Stimulated activated CD8-positive, alpha-beta memory T cell treated with anti-CD3 and anti-CD28 coated beads, Interleukin-7, amount 100 ng/mL, for 4 hours (primary cell): ENCODE results near the gene PPM1A.
"Not testable (repeated sequence)": the region's sequence is repeated elsewhere in the genome, so short reads cannot be mapped to it uniquely, and the experiment has no call there.

ENCODE experiments used
- DNase-seq, 2 donors: peaks; one replicate each; pipeline ENCODE4 v3.0.0-alpha.2; 2020; ENCODE audit warnings: low read depth in 2 of 2

The PPM1A gene

DNA sequence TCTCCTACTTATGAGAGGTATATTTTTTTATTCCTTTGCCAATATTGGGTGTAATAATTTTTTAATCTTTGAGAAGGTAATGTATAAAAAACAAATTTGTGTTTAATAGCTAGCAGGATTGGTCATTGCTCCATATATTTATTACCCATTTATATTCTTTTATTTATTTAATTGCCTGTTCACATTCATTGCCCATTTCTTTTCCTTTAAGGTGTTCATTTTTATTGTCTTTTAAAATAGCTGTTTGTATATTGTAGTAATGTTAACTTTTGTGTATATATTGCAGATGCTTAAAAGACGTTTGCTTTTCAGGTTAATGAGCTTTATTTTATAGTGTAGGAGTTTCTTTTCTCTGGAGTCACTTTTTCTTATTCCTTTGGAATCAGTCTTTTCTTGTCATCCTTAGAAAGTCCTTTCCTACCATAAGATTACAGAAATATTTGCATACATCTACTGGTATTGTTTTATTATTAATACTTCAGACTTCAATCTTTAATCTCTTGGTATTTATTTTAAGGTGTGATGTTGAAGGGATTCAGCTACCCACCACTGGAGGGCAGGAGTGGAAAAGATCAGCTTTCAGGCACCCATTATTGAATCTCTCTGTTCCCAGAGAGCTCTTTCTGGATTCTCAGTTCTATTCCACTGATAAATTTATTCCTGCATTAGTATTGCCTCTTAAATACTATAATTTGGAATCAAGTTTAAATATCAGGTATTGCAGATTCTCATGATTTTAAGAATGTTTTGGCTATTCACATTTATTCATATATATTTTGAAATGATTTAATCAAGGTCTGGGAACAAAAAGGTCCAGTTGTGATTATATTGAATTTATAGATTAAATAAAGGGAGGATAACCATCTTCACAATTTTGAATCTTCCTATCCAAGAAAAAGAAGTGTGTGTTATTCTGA, 17.3 kb downstream of the PPM1A start:
- DNase-seq: no peak

DNA sequence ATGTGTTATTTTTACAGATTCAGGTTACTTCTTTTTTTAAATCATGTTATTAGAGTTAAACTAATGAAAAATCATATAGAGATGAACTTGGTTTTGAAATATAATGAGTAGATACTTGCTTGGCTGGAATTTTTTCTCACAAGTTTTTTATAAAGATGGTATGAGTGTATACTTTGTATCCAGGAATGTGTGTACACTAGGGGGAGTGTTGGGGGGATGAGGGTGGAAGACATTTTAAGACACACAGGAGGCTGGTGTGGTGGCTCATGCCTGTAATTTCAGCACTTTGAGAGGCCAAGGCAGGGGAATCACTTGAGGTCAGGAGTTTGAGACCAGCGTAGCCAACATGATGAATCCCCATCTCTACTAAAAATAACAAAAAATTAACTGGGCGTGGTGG, 23.2 kb downstream of the PPM1A start:
- no peak for DNase-seq

DNA sequence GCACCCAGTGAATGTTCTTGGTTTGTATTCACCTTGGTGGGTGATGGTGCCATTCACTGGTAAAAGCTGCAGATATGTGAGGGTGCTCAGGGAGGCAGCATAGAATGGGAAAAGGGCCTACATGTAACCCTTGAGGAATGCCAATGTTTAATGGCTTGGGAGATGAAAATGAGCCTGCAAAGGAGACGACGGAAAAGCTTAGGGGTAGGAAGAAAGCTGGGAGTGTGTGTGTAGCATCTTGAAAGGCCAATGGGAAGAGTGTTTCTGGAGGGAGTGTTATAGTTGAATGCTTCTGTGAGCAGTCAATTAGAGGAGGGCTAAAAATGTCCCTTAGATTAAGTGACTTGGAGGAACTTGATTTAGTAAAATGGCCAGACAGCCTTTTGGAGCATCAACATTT, 24.9 kb downstream of the PPM1A start:
- DNase-seq: no peak

DNA sequence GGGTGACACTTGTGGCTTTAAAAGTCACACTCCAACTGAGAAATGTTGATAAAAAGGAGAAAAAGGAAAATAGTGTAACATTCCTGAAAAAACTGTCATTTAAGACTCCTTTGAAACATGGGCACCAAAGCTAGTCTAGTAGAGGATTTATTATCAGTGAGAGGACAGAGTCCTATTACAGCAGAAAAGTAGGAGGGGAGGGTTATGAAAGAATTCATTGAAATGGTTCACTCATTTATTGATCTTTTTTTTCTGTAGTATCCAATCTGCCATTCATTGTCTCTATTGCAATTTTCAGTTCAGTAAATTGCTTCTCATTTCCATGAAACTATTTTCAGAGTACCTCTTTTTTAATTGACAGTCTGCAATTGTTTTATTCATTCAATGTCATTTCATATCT, 25.4 kb downstream of the PPM1A start:
- DNase-seq: no peak

DNA sequence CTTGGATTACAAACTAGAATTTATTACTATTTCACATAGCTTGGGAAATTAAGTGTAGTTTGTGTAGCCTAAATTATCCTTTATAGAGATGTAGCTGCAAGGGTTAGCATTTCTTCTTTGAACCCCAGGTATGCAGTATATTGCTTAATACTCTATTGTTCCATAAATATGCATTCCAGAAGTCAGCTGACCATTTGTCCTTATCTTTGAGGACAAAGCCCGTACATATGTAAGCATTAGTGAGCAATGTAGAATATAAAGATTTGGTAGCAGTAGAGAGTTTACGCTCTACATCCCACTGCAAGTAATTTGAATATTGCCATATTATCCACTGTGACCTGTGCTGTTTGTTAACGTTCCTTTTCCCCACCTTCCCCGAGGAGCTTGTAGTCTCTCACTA, 26.9 kb downstream of the PPM1A start:
- DNase-seq: no peak

DNA sequence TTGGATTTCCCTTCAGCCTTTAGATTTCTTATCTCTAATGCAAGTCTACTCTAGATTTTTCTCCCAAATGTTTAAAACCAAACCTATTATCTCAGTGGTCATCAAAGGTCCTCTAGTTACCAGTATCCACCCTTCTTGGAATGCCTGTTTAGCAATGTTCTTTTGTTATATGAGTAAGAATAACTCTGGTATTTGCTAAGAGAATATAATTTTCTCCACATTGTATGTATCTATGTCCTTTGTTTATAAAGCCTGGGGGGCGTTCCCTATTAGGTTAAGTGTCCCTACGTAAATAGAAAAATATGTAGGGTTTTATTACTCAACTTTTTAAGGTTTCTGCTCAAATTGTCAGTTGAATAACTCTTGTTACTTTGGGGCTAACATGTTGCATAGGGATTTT, 27.3 kb downstream of the PPM1A start:
- DNase-seq: no peak

DNA sequence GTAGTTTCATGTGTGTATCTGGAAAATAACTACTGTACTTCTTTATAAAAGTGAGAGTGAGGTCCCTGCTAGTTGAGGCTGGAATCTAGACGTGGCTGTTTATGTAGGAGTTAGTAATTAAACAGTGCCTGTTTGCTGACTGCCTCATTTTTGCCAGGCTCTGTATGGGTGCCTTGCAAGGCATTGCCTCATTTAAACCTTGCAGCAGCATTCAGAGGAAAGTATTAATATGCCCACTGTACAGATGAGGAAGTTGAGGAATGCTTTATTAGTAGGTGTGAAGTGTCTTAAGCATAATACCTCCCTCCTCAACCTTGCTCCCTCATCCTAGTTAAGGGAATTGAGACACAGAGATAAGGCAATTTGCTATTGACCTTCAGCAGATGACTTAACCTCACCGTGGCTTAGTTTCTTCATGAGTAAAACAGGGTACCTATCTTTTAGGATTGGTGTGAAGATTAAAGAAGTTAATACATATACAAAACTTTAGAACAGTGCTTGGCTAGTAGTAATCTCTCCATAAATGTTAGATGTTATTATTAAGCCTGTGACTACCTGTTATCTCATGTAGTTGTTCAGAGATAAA, 28.7 kb downstream of the PPM1A start:
- no peak for DNase-seq

DNA sequence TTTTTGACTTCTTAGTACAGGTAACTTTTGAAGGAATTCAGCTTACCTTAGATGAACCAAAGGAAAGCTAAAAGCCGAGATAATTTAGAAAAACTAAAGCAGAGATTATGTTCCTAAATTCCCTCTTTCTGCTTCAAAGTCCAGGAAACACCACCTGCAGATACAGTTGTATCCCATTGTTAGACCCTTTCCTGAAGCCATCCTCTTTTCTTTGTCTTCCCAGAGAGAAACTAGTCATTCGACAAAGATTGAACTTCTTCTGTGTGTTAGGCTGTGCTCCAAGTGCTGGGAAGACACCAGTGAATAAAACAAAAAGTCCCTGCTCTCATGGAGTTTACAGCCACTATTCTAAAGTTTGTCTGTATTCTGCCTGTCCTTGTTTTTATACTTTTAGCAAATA, 29.3 kb downstream of the PPM1A start:
- no peak for DNase-seq

DNA sequence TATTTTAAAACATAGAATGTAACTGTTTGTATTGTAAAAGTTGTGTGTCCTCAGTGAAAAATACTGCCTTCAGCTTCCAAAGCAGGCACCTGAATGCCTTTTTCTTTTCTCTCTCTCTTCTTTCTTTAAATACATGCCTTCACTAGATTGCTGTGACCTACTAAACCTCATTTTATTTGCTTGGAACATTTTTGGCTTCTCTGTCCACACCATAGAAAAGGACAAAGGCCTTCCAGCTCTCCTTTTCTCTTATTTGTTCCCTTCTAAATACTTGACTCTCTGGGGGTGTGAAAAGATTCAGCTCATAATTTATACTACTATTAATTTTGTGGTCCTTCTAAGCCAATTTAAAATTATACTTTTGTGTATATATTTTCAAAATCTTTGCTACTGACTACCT, 38.4 kb downstream of the PPM1A start:
- DNase-seq: no peak

DNA sequence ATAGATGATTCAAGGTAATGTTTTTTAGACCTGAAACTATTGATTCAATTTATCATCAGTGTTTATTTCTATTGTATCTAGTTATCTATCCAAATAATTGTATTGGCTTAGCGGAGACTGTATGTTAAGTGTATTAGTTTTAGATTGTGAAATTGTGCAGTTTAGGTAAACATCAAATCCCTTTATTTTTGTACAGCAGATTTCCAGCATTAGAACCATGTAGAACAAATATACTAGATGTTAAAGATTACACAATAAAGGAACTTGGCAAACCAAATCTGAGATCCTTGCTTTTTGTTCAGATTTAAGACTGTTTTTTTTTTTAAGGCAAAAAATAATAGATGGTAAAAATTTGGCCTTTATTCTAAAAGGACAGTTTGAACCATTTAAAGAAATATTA, 39.3 kb downstream of the PPM1A start:
- DNase-seq: no peak

DNA sequence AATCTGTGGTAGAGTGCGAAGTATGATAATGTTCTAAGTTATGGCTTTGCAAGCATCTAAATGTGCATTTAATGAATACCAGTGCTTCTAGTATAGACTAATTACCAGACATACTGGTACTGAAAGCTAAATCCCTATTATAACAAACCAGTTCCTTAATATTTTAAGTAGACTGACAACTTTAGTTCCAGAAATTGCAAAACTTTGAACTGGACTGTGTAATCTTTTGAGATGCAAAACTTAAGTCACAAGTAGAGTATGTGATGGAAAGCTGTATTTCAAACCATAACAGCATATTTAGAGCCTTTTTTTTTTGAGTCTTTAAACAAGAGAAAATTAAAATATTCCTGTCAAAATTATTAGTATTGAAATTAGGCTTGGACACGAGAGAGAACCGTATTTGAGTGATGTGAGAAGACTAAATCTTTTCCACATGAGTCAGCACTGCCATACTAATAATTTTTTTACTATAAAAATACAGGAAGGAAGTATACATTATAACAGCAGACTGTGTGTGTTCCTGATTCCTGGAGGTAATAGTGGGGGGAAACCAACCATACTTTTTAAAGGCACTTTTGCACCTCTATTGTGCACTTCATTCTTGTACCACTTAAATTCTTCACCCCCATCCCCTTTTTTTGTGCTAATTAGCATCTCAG, 45.5 kb downstream of the PPM1A start:
- DNase-seq: no peak

DNA sequence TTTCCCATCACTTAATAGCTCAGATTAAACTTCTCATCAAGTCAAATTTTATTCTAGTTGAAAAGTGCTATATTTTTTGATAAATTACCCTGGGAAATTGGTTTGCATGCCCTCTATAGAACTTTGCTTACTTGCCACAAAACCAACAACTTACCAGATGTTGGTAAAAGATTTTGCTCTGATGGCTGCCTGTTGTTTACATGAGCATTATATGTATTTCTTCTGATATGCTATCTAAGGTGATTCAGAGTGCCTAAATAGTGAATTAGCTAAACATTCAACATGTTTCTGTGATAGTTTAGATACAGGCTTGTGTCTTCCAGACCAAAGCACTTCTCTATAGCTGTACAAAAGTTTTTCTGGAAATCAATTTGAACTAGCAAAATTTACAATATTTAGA, 51.0 kb downstream of the PPM1A start:
- DNase-seq: no peak

DNA sequence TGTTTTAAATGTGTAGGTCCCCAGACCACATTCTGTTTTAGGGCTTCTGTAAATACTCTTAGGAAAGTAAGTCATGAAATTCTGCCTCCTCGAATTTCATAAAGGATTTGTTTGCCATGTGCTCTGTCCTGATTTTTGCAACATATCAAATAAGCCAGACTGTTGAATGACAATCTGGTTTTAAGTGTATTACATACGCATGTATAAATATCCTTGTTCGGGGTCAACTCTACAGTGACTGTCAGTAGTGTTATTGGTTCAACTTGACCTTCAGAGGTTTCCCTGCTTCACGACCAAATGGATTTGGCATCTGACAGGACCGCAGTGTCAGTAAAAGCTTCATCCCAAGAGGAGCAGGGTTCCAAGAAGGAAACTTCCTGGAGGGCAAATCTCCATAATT, 52.7 kb downstream of the PPM1A start:
- DNase-seq: no peak

DNA sequence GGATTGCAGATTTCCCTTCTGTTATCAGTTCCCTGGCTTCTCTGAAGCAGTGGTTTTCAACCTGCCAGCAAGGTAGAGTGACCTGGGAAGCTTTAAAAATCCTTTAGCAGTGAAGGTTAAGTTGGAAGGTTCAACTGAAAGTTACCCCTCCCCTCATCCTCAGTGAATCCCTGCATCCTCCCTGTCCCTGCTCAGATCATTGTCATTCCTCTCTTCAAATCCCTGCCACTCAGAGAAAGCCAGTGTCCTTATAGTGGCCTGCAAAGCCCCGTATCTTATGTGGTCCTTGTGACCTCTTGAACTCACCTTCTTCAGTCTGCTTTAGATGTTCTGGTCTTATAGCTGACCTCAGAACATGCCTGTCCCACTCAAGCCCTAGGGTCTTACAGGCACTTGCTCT, 53.6 kb downstream of the PPM1A start:
- DNase-seq: no peak

DNA sequence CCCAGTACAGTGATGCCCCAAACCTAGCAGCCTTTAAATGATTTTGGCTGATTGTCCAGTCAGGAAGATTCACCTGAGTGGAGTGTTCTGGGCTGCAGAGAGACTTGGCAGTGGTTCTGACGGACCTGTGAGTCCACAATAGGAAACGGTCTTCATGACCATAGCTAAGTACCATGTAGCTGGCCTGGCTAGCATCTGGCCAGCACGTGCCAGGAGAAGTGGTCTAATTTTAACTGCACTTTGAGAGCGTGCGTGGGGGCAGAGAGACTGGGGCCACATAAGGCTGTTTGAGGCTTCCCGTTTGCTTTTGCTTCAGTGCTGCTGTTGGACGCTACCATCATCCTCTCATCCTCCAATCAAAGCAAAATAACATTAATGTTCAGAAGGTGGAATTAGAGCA, 54.7 kb downstream of the PPM1A start:
- no peak for DNase-seq

DNA sequence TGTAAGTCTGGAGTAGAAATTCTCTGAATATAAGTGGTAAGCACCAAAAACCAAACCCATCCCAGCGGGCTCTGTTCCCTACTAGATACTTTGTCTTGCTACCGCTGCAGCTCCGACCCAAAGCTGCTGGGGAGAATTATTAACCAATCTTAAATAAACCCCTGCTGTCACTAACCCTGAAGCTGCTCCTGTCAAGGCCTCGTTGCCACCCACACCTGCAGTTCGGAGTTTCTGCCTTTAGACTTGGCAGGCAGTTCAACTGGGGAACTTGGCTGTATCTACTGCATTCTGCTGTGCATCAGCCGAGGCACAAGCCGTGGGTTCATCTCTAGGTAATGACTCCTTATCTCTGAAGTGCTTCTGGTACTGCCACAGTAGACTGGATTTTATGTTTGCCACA, 55.5 kb downstream of the PPM1A start:
- DNase-seq: no peak

DNA sequence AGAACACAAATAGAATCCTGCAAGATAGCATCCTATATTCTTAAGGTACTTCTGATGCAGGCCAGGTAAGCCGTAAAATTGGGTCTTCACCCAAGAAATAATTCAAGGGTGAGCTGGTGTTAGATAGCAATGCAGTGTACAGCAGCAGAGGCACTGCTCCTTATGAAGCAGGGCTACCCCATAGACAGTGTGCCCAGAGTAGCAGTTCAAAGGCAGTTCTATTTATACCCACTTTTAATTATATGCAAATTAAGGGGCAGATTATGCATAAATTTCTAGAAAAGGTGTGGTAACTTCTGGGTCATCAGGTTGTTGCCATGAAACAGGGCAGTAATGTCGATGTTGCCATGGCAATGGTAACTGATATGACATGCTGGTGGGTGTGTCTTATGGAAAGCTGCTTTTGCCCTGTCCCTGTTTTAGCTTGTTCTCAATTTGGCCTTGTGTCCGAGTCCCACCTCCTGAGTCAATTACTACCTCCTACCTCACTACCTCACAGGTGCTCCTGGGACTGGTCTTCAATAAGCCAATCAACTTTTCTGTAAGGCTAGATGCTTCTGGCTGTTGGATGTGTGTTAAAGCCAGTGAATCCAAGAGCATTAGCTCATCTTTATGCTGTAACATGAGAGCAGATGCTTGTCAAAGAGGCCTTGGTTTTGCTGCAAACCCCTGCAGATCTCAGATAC, 61.0 kb downstream of the PPM1A start:
- DNase-seq: no peak

DNA sequence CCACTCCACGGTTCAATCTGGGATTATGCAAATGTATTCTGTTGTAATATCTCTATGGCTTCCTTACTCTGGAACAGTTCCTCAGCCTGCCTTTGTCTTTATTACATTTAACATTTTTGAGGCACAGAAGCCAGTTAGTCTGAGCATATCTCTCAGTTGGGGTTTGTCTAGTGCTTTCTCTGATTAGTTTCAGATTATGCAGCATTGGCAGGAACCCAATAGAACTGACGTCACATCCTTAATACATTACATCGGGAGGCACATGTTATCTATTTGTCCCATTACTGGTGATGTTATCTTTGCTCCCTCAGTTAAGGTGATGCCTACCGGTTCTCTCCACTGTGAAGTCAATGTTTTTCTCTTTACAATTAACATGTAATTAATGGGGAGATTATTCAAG, 62.4 kb downstream of the PPM1A start:
- DNase-seq: no peak

DNA sequence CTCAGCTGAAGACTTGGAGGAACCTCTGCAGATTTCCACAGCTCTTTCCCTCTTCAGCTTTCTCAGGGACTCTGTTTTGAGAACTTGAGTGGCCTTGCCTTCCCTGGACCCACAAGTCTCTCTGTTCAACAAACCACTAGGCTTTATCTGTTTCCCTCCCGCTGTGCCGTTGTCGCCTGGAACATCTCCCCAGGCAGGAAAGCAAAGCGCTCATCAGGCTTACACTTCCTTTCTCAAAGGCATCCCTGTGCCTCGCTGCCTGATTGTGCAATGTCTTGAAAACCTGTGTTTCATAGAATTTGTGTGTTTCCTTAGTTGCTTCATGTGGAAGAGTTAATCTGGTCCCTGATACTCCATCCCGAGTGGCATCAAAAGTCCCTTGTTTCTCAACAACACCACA, 64.1 kb downstream of the PPM1A start:
- DNase-seq: no peak

DNA sequence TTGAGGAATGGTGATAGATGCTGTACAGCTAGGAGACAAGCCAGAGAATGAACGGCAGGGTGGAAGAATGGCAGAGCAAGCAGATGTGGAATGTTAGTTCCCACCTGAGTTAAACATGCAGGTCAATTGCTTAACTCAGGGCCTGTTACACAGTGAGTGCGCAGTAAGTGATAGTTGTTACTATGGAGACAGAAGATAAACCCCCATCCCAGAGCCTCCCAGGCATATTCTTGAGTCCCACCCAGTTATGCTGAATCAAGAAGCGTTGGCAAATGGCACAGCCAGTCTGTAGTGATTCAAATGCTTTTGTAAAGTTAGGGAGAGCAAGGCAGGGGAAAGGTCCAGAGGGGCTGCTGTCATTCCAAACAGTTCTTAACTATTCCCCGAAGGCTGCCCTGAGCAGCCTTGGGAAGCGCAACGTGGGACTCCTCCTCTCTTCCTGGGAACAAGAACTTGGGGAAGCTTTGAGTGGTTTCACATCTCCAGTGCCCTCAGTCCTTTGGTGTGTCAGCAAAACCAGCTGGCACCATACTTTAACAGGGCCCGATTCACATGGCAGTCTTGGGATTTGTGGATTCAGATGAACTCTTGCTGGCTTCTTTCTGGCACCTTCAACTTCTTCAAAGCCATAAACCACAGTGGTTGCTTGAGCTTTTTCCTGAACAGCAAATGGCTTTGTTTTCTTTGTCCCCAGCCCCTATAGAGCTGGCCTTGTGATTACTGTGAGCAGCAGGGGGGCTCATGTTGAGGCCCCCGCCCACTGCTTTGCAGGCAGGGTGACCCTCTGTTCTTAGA, 66.4 kb downstream of the PPM1A start:
- no peak for DNase-seq

DNA sequence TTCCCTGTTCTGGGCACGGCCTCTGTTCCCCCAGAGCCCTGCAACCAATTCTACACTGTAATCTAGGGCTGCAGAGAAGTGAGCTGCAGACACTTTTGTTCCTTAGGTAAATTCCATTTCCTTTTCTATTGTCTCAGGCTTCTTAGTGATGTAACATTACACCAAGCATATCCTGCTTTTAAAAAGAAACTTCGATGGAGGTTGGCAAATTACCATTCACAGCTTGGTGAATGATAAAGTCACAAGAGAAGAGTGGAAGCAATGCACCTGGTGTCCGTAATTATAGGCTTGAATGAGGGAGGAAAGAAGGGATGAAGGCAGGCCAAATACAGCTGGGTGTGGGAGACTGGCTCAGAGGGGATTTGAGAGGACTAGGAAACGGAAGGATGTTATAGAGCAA, 68.6 kb downstream of the PPM1A start:
- DNase-seq: no peak

DNA sequence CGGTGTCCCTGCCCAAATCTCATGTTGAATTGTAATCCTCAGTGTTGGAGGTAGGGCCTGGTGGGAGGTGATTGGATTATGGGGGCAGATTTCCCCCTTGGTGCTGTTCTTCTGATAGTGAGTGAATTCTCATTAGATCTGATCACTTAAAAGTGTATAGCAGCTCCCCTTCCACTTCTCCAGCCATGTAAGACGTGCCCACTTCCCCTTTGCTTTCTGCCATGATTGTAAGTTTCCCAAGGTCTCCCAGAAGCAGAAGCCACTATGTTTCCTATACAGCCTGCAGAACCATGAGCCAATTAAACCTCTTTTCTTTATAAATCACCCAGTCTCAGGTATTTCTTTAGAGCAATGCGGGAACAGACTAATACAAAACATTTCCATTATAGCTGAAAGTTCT, 71.8 kb downstream of the PPM1A start:
- DNase-seq: not testable (repeated sequence)
